Tongue (tissue), 2 donors: ENCODE data around the gene PLA2G10. TPM values are rescaled to one million over a fixed set of nuclear protein-coding genes. Genes with fewer than 3 reads are reported as not detected.

Source experiments
- small RNA-seq: library from RNA; depleted of rRNA; stranded (forward); fragments of <200 nt; gene quantifications from one replicate; pipeline ENCODE3, GENCODE V24; 2014; ENCODE audit warnings: low replicate concordance
- total RNA-seq: library from RNA; depleted of rRNA; stranded (reverse); fragments of >200 nt; gene quantifications from one replicate; pipeline ENCODE4 v1.2.3, GENCODE V29; 2014

The PLA2G10 gene
- total RNA-seq, 1 donor from 2014 or later: not detected

Small RNA genes lying within 50 kb of the gene (small RNA-seq; reads per million reads assigned to genes)
- not detected for gene RNU7-125P

Other genes starting within 250 kb of the PLA2G10 start
- gene PARN, start 64.0 kb downstream of the PLA2G10 start, total RNA-seq: 54.7 TPM
- gene BFAR, start 61.4 kb downstream of the PLA2G10 start, total RNA-seq: 107 TPM
- gene NPIPA3, start 9.1 kb upstream of the PLA2G10 start, total RNA-seq: not detected
- not detected for gene NPIPA2, start 48.2 kb upstream of the PLA2G10 start, total RNA-seq
- 103 TPM for gene NOMO1, start 139.4 kb upstream of the PLA2G10 start, total RNA-seq
- 84.9 TPM for gene NPIPA1, start 243.1 kb upstream of the PLA2G10 start, total RNA-seq